ENCODE results near the gene RNF114.
A peak's percentile ranks its signal among the peaks of the same experiment; 100 is the strongest.
"Not testable (repeated sequence)": the region's sequence is repeated elsewhere in the genome, so short reads cannot be mapped to it uniquely, and the experiment has no call there.

The RNF114 gene

GRCh38 chr20:49987015-49987867 is 51.0 kb downstream of the RNF114 start:
- no peak for DNase-seq

- DNase-seq: no peak
These were observed 51.9 kb downstream of the RNF114 start for GRCh38 chr20:49987868-49988690.

GRCh38 chr20:49989234-49990065 is 53.3 kb downstream of the RNF114 start:
- DNase-seq: no peak

- DNase-seq: no peak
These were observed 54.1 kb downstream of the RNF114 start for GRCh38 chr20:49990271-49990720.

- DNase-seq: no peak
These were observed 57.1 kb downstream of the RNF114 start for GRCh38 chr20:49993301-49993751.

- no peak for DNase-seq
These were observed 59.4 kb downstream of the RNF114 start for GRCh38 chr20:49995586-49995985.

GRCh38 chr20:49998478-49999188 is 62.4 kb downstream of the RNF114 start:
- not testable (repeated sequence) for DNase-seq

GRCh38 chr20:49999329-49999728 is 63.1 kb downstream of the RNF114 start:
- DNase-seq: no peak

GRCh38 chr20:50000548-50001222 is 64.5 kb downstream of the RNF114 start:
- not testable (repeated sequence) for DNase-seq

- no peak for DNase-seq
These were observed 65.7 kb downstream of the RNF114 start for GRCh38 chr20:50001784-50002311.

GRCh38 chr20:50003253-50003656 is 67.1 kb downstream of the RNF114 start:
- DNase-seq: peak in 1 of 2 experiments; percentile 26
